Tibial nerve (tissue), 4 donors: Measurements from ENCODE around the gene AFAP1L2.

ENCODE experiments used
- EP300 ChIP-seq, 2 donors: sonication (generic); formaldehyde crosslinking; IDR thresholded peaks; one replicate each; pipeline ENCODE4 v1.6.1; 2017; ENCODE audit warnings: antibody characterized with exemption in 2 of 2, mild to moderate bottlenecking in 1 of 2
- POLR2A ChIP-seq, 2 donors: fragments of 450-650 bp; IDR thresholded peaks; one replicate each; pipeline ENCODE4 v1.6.1; 2017; ENCODE audit warnings: antibody characterized with exemption in 2 of 2, mild to moderate bottlenecking in 2 of 2, moderate library complexity in 2 of 2
- TF ChIP-seq, protein P1 (sequence below), 5 experiments: fragments of 200-600 bp in 3 of 5; fragments of 450-650 bp in 2 of 5; sonication (generic) in 3 of 5; IDR thresholded peaks; one replicate each; pipeline ENCODE4 v1.5.1; 2016 to 2019; ENCODE audit warnings: antibody characterized with exemption in 5 of 5, mild to moderate bottlenecking in 3 of 5, moderate library complexity in 2 of 5

DNA sequence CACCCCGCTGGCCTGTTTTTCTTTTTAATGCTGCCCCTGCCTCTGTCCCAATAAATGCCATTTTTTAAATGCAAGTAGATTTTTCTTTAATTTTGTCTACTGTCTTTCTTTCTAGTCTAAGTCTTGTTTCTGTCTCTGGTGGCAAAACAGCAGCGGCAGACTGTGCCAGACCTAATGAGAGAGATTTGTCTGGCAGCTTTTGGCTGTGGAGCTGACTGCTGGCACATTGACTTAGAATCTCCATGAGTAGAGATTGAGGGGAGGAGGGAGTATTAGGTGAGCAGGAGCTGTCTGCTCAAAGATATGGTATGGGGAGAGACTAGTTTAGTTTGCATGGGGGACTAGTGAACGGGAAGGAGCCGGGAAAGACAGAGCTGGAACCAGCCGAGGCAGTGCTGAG is 152.2 kb downstream of the AFAP1L2 start:
- TF ChIP-seq, protein P1, sequence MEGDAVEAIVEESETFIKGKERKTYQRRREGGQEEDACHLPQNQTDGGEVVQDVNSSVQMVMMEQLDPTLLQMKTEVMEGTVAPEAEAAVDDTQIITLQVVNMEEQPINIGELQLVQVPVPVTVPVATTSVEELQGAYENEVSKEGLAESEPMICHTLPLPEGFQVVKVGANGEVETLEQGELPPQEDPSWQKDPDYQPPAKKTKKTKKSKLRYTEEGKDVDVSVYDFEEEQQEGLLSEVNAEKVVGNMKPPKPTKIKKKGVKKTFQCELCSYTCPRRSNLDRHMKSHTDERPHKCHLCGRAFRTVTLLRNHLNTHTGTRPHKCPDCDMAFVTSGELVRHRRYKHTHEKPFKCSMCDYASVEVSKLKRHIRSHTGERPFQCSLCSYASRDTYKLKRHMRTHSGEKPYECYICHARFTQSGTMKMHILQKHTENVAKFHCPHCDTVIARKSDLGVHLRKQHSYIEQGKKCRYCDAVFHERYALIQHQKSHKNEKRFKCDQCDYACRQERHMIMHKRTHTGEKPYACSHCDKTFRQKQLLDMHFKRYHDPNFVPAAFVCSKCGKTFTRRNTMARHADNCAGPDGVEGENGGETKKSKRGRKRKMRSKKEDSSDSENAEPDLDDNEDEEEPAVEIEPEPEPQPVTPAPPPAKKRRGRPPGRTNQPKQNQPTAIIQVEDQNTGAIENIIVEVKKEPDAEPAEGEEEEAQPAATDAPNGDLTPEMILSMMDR (IDR thresholded peaks at IDR 0.05): no peak
- no peak for TF ChIP-seq EP300 (IDR thresholded peaks at IDR 0.05)
- no peak for TF ChIP-seq POLR2A (IDR thresholded peaks at IDR 0.05)
